HK-2 (cell line): Measurements from ENCODE around the gene CASP8AP2.
"Not testable (repeated sequence)": the region's sequence is repeated elsewhere in the genome, so short reads cannot be mapped to it uniquely, and the experiment has no call there.

Experiments
- DNase-seq: peaks from one replicate; pipeline ENCODE4 v3.0.0-alpha.2; 2018; ENCODE audit not compliant: unreplicated experiment

Gene CASP8AP2

DNA sequence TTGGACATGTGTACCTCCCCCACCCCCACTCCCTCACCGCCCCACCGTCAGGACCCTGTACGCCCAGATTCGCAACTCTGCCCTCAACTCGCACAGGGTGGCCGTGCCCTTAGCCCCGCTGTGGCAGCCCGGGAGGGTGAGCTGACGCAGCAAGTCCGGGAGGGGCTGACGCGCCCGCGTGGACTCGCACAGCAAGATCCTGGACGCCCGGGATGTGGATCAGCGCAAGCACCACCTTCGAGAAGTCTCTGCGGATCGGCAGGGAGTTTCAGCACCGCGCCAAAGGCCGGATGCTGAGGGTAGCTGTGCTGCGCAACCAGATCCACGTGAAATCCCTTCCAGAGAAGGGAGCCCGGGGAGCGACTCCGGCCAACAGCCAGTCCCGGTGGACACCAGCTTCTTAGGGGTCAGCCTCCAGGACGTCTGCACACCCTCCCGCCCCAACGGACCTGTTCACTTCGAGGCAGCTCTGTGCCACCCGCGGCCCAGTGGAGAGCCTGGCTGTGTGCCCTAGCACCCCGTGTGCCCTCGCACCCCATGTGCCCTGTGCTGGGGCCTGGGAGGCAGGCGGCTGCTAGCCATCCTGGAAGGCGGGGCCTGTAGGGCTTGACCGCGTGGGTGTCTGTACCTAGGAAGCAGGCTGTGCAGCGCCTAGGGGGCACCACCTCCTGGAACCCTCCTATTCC is 57.9 kb downstream of the CASP8AP2 start:
- no peak for DNase-seq

GRCh38 chr6:89888138-89888514 is 58.4 kb downstream of the CASP8AP2 start:
- no peak for DNase-seq

DNA sequence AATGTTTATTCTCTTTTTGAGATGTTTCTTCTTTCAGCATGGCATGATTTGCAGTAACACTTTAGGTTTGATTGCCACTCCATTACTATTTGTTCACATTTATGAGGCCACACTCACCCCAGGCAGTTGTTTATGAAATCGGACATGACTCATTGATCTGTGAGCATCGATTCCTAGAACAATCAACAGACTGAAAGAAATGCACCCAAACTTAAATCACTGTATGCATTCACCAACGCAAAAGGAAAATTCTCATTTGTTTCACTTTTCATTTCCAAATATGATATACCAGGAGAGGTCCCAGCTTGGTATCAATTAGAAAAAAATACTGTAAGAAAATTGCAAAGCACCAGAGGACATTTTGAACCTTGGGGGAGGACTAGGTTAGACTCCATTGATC is 59.2 kb downstream of the CASP8AP2 start:
- DNase-seq, result no peak

- not testable (repeated sequence) for DNase-seq
These were observed 61.3 kb downstream of the CASP8AP2 start for GRCh38 chr6:89890845-89891528.

- not testable (repeated sequence) for DNase-seq
These were observed 62.9 kb downstream of the CASP8AP2 start for GRCh38 chr6:89892577-89892976.

- DNase-seq, result no peak
These were observed 64.5 kb downstream of the CASP8AP2 start, which contains the start of gene GJA10 for GRCh38 chr6:89894169-89894568. GJA10 (plus strand) TSS chr6:89894469; CDS start chr6:89894469, 0 bp downstream.

DNA sequence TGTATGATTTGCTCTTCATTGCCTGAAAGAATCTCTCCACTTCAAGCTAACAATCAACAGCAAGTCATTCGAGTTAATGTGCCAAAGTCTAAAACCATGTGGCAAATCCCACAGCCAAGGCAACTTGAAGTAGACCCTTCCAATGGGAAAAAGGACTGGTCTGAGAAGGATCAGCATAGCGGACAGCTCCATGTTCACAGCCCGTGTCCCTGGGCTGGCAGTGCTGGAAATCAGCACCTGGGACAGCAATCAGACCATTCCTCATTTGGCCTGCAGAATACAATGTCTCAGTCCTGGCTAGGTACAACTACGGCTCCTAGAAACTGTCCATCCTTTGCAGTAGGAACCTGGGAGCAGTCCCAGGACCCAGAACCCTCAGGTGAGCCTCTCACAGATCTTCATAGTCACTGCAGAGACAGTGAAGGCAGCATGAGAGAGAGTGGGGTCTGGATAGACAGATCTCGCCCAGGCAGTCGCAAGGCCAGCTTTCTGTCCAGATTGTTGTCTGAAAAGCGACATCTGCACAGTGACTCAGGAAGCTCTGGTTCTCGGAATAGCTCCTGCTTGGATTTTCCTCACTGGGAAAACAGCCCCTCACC is 65.7 kb downstream of the CASP8AP2 start:
- DNase-seq, result peak; percentile 49

DNA sequence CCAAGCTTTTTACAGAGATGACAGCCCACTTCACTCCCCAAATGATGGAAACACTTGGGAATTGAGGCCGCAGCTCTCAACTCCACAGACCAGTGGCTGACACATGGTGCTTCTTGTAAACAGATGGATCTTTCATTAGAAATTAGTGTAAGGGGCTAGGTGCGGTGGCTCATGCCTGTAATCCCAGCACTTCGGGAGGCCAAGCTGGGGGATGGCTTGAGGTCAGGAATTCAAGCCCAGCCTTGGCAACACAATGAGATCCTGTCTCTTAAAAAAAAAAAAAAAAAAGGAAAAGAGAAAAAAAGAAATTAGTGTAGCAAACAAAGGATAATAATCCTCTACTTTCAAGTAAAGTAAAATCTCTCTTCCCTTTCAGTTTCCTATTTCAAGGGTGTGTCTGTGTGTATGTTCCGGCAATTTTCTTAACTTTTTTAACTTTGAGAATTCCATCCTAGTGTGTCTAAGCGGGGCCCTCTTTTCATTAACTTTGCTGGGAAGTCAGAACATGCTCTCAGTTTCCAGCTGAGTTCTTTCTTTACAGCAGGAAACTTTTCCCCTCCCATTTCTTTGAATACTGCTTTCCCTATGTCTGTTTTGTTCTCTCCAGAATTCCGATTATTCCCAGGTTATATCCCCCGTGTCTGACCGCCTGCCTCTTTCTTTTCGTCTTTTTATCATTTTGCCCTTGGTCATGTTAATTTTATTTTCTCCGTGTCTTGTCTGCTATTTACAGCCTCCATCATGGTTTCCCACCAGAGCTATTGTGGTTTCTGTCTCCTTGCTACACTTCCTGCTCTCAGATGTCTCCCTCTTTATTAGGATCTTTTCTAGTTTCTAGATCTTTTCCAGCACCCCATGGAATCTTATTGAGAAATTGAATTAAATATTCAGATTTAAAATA is 80.6 kb downstream of the CASP8AP2 start:
- DNase-seq, result not testable (repeated sequence)

DNA sequence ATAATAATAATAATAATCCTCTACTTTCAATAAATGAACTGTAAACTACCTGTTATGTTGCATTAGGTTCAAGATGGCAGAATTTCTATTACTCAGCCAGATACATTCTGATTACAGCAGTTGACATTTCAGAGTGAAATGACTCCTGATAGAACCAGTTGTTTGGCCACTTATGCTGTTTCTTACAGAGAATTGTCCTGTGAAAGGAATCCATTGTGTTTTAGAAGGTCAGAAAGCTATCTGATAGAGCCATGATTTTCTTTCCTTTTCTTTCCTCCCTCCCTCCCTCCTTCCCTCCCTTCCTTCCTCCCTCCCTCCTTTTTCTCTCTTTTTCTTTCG is 81.2 kb downstream of the CASP8AP2 start:
- no peak for DNase-seq

DNA sequence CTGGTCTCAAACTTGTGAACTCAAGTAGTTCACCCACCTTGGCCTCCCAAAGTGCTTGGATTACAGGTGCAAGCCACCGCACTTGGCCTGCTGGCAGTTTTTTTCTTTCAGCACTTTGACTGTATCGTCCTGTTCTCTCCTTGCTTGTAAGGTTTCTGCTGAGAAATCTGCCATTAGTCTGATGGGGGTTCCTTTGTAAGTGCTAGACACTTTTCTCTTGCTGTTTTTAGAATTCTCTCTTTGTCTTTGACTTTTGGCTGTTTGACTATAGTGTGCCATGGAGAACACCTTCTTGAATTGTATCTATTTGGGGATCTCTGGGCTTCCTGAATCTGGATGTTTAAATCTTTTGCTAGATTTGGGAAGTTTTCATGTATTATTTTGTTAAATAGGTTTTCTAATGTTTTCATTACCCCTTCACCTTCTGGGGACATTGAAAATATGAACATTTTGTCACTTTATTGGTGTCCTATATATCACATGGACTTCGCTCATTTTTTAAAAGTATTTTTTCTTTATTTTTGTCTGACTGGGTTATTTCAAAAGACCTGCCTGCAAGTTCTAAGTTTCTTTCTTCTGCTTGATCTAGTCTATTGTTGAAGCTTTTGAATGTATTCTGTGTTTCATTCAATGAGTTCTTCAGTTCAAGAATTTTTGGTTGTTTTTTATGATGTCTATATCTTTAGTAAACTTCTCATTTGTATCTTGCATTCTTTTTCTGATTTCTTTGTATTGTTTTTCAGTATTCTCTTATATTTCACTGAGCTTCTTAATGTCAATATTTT is 86.6 kb downstream of the CASP8AP2 start:
- no peak for DNase-seq

DNA sequence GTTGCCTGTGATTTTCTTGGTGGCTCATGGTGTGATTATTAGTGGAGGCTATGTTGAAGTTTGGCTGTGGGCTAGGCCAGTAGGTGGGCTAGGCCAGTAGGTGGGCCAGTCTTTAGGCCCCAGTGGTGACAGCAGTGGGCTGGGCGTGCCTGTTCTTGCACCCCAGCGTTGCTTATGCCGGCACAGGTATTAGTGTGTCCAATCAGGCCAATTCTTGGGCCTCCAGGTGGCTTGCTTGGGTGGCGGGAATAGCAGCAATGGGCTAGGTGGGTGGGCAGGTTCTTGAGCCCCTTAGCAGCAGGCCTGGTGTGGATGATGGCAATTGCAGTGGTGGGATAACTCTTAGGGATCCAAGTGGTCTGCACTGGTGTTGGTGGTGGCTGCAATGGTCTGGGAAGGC is 87.5 kb downstream of the CASP8AP2 start:
- no peak for DNase-seq

DNA sequence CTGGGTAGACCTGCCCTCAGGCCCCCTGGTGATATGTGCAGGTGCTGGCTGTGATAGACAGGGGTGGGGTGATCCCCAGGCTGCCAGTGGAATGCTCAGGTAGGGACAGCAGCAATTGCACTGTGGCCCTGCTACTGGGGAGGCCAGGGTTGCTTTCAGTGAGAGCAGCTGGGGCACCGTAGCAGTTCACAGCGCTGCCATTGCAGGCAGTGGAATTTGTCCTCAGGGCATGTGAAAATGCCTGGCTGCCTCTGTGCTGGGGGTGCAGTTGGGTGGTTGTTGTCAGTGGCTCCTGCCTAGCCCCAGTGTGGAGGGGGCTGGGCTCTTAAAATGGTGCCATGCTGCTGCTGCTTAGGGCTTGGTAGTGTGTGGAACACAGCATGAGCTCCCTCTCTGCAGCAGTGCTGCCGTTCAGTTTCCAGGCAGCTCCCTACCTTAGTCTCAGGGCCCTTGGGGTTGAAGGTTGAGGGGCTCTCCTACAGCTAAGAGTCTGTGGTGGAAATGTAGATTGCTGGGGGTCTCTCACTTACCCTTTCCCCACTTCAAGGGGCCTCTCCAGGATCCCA is 88.2 kb downstream of the CASP8AP2 start:
- no peak for DNase-seq
